Measurements from ENCODE around the gene NDUFS7.

NDUFS7 gene

DNA sequence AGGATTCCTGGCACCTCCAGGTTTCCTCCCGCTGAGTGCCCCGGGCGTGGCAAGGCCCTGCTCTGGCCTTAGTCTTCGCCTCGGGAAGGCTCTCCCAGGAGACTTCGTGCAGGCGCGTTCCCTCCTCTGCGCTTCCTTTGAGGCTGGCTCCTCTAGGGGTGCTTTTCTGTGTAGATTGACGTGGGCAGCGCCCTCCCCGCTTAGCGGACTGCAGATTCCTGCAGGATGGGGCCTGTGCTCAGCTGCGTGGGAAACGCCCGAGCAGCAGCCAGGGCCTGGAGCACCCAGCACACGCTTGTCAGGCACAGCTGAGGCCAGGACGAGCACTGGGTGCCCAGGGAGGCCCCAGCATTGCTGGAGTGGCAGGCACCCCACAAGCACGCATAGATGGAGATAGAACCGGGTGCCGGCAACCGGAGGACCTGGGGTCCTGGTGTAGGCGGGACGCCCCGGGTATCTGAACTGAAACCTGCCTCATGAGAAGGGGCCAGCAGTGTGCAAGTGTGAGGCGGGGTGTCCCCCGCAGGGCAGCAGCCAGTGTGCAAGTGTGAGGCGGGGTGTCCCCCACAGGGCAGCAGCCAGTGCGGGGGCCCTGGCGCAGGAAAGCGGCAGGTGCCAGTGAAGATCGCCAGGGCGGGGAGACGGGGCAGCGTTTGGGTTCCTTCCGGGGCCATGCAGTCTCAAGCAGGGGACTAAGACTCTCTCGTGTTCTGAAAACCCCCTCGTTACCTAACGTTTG, 3.4 kb downstream of the NDUFS7 start:
- DNase-seq, result no peak

- no peak for DNase-seq
Observed at GRCh38 chr19:1387684-1388636, 4.3 kb downstream of the NDUFS7 start.

DNA sequence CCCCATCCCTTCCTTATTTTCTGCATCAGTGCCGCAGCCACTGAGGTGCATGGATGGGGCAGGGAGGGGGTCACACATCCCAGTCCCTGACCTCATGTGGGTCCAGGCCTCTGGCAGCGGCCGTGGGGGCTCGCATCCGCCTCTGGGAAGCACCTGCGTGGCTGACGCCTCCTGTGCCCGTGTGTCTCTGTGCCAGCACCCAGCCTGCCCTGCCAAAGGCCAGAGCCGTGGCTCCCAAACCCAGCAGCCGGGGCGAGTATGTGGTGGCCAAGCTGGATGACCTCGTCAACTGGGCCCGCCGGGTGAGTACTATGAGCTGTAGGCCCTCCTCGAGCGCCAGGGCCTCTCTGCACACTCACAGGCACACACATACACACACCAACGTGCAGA, 4.9 kb downstream of the NDUFS7 start:
- no peak for DNase-seq

DNA sequence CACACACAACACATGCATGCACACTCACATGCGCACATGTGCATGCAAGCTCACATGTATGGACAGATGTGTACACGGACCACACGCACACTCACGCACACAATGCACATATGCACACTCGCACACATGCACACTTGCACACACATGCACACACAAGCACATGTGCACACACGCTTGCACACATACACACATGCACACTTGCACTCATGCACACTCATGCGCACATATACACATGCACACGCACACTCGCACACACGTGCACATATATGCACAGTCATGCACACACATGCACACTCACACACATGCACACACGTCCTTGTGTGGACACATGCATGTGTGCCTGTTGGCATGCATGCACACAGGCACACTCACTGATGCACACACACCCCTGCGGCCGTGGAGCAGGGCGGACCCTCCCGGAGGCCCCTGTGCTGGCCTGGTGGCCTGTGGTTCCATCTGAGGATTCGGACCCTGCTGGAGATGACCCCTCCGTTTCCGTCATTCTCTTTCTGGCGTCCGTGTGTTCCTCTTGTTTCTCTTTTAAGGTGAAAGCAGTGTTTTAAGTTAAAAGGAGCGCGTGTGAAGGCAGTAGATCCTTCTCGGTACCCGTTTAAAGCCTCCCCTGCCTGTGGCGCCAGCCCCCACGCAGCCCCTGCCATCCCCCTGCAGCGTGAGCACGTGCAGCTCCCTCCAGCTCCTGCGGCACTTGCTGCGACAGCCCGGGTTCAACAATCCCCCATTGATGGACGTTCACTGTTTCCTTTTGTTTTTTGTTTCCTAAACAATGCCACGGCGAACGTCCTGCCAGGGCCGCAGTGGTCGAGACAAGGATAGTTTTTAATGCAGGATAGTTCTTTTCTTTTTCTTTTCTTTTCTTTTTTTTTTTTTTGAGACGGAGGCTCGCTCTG, 5.6 kb downstream of the NDUFS7 start:
- no peak for DNase-seq

DNA sequence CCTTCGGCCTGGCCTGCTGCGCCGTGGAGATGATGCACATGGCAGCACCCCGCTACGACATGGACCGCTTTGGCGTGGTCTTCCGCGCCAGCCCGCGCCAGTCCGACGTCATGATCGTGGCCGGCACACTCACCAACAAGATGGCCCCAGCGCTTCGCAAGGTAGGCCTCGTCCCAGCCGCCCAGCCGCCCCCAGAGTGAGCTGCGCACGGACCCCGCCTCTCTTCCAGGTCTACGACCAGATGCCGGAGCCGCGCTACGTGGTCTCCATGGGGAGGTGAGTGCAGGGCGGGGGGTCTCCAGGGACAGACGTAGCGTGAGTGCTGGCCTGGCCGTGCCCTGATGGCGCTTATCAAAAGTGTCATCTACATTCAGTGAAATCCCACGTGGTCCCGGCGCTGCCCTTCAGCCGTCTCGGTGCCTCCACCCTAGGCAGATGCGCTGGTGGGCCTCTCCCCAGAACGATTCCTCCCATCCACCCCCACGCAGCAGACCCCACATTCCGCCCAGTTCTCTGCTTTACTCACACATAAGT, 7.2 kb downstream of the NDUFS7 start:
- DNase-seq, result no peak

GRCh38 chr19:1392407-1392806, 8.7 kb downstream of the NDUFS7 start:
- DNase-seq, result no peak

GRCh38 chr19:1392939-1393530, 9.3 kb downstream of the NDUFS7 start:
- no peak for DNase-seq

GRCh38 chr19:1393841-1394240, 10.1 kb downstream of the NDUFS7 start:
- DNase-seq, result no peak

- no peak for DNase-seq
Observed at GRCh38 chr19:1394252-1395193, 10.8 kb downstream of the NDUFS7 start.

GRCh38 chr19:1395194-1396018, 11.7 kb downstream of the NDUFS7 start:
- no peak for DNase-seq

GRCh38 chr19:1396019-1396767, 12.5 kb downstream of the NDUFS7 start:
- DNase-seq, result no peak

GRCh38 chr19:1396768-1397679, 13.3 kb downstream of the NDUFS7 start:
- DNase-seq, result no peak

GRCh38 chr19:1397838-1398237, 14.1 kb downstream of the NDUFS7 start:
- DNase-seq, result no peak

DNA sequence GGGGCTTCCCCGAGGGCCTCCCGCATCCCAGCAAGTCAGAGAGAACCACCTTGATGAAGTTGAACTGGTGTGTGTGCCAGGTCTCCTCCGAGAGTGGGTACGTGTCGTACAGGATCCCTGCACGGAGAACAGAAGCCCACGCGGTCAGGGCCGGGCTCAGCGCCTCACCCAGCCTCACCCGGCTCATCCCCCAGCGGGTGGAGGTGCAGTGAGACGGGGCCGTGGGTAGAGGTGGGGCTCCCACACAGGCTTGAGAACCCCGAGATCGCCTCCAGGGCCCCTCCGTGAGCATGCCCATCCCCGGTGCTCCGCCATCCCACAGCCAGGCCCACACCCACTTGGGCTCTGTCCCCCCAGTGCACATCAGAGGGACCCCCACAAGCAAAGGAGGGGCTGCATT, 15.4 kb downstream of the NDUFS7 start:
- no peak for DNase-seq

DNA sequence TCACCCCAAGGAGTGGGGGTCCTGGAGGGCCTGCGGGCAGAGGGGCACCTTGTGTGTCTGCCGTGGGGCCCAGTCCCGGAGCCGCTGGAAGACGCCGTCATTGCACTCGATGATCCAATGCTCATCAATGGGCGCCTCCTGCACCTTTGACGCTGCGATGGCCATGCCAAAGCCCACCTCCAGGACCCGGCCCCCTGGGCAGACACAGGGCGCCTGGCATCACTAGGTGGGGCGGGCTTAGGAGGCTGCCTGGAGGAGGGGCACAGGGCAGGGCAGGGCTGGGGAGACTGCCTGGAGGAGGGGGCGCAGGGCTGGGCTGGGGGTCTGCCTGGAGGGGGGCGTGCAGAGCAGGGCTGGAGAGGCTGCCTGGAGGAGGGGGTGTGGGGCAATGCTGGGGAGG, 16.0 kb downstream of the NDUFS7 start:
- no peak for DNase-seq

DNA sequence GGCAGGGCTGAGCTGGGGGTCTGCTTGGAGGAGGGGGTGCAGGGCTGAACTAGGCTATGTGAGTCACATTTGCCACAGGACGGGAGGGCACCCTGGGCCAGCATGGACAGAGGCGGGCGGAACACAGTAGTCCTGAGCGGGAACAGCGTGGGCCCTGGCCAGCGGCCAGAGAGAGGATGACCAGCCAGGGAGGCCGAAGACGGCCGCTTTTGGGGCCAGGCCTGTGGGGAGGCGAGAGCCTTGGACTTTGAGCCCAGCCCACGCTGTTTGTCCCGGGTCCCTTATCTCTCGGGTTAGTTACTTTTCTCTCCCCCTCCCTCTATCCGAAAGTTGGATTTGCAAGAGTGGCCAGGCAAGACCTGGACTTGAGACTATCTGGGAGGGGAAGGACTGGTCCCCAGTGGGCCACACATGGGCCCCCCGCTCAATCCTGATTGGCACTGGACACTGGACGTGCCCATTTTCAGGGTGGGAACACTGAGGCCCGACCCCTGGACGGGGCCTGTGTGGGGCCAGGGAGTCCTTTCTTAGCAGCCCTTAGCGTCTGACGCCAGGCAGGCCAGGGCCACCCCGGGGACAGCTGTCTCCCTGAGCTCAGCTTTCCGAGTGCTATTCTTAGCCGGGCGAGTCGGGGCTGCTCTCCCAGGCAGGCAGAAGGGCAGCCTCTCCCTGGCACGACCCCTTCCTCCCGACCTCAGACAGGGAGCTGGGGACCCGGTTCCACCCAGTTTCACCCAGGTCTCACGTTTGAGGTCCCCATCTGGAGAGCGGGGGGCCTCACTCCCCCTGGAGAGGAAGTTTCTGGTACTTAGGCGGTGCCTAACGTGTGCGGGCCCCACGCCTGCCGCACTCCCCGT, 16.8 kb downstream of the NDUFS7 start:
- DNase-seq, result no peak

DNA sequence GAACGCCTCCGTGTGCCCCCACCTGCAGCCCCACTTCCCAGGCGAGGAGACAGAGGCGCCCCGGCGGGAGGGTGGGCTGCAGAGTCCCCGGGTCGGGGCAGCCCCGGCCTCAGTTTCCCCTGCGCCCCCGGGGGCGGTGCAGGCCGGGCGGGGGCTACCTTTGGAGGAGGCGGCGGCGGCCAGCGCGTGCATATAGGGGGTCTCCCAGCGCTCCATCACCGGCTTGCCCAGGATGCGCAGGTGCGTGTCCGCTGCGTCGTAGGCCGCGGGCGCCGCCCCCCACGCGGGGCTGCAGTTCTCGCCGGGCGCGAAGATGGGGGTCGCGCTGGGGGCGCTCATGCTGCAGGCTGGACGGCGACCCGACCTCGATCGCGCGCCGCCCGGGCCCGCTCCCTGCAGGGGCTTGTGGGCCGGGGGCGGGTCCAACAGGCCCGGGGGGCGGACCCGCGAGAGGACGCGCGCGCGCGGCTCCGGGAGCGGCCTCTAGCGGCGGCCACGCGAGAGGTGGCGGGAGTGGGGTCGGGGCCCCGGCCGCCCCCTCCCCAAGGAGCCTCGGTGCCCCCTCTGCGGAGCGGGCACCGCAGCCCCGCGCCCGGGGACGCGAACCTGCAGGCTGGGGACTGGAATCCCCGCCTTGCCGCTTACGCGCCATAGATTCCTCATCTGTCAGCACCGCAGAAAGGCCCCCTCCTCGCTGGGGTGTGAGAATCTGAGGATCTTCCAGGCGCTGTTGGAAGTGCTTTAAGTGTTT, 17.6 kb downstream of the NDUFS7 start, which contains the start of gene GAMT:
TSS of gene GAMT (minus strand) at position 405 of the 751 bp plus-strand sequence. CDS start at position 339, 66 bp downstream.
- peak; percentile 76 for DNase-seq
